GM12891 (cell line): ENCODE results near the gene PLIN3.
"Not testable (repeated sequence)": the region's sequence is repeated elsewhere in the genome, so short reads cannot be mapped to it uniquely, and the experiment has no call there.

Source experiments
- POLR2A ChIP-seq: IDR thresholded peaks from 2 replicates; pipeline ENCODE4 v1.6.1; 2011; ENCODE audit warnings: low read depth, low read length, control low read depth
- TAF1 ChIP-seq: IDR thresholded peaks from 2 replicates; pipeline ENCODE4 v1.6.1; 2011; ENCODE audit warnings: low read depth, low read length, control low read depth

GRCh38 chr19:4831979-4832340, 35.5 kb downstream of the PLIN3 start:
- not testable (repeated sequence) for TF ChIP-seq TAF1, POLR2A
